Activated CD4-positive, alpha-beta T cell treated with anti-CD3 and anti-CD28 coated beads, Interleukin-2, Interleukin-6, amounts not matched to agents 100 ng/mL and 50 ng/mL, durations not matched to agents 16 hours and 8 hours (primary cell): ENCODE results near the gene SLC36A1.
A peak's percentile ranks its signal among the peaks of the same experiment; 100 is the strongest.
"Not testable (repeated sequence)": the region's sequence is repeated elsewhere in the genome, so short reads cannot be mapped to it uniquely, and the experiment has no call there.

Experiments
- DNase-seq: peaks from one replicate; pipeline ENCODE4 v3.0.0-alpha.2; 2020

Gene SLC36A1

DNA sequence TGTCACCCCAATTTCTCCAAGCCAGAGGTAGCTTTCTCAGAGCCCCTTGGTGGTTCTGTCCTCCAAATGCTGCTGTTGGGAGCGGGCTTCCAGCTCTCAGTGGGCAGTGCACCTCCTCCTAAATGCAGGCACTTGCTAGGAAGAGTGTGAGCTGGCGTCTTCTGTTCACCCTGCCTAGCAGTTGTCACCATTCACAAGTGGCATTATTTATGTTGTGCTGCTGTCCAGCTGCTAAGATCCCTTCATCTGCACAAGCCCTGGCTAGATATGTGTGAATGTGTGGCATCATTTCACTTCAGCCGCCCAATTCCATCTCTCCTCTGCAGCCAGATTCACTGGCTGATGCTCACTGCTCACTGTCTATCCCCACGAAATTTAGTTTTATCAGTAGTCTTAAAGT is 43.7 kb downstream of the SLC36A1 start:
- DNase-seq = no peak

DNA sequence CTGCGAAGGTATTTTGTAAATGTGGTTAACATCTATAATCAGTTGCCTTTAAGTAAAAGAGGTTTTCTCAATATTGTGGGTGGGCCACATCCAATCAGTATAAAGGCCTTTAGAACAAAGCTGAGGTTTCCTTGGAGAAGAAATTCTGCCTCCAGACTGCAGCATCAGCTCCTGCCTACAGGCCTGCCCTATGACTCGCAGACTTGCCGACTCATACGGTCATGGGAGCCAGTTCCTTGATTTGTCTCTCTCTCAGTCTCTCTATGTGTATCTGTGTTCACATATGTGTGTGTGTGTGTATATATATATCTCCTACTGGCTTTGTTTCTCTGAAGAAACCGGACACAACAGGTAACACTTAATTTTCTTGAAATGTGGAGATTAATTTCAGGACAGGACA is 45.3 kb downstream of the SLC36A1 start:
- no peak for DNase-seq

DNA sequence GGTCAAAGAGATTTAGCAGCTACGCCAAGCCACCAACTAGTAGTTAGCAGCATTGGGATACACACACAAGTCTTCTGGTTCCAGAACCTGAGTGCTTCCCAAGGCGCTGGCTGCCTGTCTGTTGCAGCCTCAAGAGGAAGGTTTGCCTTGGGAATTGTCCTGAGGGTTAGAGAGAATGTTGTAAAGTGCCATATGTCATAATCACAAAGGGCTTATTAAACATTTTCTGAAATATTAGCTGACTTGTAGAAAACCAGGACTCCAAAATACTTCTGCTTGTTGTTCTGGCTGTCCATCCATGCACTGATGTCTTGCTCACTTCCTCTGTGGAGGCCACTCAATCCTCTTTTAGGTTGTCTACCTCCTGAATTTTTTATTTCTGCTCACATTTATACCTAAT is 46.3 kb downstream of the SLC36A1 start:
- DNase-seq = no peak

DNA sequence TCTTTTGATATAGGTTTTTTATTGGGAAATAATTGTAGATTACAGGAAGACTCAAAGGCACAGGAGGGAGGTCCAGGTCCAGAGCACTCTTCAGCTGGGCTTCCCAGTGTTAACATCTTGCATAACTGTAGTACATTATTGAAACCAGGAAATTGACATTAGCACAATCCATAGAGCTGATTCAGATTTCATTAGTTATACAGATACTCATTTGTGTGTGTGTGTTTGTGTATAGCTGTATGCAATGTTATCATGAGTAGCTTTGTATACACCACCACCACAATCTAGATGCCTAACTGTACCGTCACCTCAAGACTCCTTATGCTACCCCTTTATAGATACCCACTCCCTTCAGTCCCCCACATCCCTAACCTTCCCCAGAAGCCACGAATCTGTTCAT is 47.9 kb downstream of the SLC36A1 start:
- DNase-seq = no peak

DNA sequence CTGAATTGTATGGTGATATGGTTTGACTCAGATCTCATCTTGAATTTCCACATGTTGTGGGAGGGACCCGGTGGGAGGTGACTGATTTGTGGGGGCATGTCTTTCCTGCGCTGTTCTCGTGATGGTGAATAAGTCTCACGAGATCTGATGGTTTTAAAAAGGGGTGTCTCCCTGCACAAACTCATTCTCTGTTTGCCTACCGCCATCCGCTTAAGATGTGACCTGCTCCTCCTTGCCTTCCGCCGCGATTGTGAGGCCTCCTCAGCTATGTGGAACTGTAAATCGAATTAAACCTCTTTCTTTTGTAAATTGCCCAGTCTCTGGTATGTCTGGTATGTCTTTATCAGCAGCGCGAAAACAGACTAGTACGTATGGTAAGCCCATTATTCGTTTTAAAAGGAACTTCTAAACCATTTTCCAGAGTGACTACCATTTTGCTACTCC is 48.7 kb downstream of the SLC36A1 start:
- DNase-seq = no peak

DNA sequence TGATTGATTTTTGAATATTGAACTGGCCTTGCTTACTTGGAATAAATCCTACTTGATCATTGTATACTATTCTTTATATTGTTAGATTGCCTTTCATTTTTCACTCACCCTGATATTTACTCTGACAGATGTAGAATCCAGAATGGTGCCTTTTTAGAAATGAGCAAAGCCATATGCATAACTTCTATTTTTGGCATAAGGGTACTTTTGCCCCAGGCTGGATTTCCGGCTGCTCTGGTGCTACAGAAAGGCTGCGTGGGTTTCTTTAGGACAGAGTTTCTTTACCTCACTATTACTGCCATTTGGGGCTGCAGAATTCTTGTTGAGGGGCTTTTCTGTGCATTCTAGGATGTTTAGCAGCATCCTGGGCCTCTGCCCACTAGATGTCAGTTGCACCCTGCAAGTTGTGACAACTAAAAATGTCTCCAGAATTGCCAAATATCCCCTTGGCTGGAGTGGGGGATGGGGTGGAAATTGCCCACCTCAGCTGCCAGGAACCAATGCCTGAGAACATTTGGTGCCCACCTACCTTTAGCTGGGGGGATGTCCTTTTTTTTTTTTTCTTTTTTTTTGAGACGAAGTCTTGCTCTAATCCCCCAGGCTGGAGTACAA is 50.1 kb downstream of the SLC36A1 start:
- DNase-seq = no peak

DNA sequence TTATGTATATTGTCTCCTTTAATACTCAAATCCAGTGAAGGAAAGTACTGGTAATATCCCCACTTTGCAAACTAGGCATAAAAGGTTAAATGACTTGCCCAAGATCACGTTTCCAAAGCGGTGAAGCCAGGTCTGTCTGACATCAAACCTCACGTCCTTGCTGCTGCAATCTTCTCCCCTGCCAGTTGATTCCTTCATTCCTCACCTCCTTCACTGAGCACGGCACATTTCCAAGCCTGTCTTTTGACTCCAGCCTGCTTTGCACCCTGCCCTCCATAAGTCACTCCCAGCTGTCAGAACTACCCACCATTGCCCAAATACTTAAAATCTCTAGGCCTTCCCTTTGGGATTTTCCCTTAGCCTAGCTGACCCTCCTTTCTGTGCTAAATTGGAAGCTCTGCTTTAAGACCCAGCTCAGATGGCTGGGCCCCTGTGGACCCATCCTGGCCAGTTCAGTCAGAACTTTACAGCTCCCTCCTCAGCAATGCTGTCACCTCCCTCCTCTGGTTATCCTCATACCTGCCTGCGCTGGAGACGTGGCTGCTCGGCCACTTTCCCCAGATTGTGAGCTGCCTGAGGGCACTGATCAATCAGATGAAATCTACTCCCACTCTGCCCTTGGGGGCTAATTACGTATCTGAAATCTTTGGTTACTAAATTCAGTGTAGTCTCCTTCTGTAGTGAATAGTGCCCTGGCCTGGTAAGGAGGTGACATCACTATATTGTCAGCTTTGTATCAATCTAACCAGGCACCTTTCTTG is 51.2 kb downstream of the SLC36A1 start:
- no peak for DNase-seq

DNA sequence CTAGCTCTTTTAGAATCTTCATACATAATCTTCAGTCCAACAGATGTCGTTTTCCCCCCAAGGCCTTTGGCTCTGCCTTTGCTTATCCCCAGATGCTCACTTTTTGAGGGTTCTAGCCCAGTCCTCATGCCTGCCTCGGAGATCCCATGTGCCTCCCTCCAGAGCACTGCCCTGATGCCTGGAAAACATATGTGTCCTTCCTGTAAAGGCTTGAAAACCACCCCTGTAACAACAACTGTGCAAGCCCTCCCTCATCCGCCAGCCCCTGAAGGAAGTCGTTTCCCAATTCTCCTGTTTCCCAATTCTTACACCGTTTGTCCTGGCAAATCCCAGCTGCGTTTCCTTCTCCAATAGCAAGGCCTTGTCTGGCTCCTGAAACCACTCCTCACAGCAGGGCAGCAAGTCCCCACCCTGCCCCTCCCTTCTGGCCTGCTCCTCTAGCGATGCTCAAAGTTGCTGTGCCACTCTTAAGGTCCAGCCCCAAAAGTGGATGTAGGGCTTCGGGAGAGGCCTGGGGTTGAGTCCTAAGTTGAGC is 52.2 kb downstream of the SLC36A1 start:
- no peak for DNase-seq

DNA sequence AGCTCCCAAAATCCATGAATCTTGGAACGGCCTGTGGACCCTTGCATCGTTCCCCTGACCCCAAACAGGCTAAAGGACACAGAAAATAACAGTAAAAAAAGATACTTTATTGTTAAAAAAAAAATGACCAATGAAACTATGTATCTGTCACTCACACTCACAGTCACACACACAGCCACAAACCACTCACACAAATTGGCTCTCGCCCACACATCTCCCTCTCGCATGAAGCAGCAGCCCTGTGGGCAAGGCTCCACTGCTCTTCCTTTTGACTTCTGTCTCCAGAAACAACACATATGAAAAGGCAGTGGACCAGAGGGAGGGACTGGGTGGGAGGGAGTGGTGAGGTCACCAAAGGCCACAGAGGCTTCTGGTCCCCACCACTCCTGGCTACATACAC is 56.6 kb downstream of the SLC36A1 start:
- DNase-seq = no peak

DNA sequence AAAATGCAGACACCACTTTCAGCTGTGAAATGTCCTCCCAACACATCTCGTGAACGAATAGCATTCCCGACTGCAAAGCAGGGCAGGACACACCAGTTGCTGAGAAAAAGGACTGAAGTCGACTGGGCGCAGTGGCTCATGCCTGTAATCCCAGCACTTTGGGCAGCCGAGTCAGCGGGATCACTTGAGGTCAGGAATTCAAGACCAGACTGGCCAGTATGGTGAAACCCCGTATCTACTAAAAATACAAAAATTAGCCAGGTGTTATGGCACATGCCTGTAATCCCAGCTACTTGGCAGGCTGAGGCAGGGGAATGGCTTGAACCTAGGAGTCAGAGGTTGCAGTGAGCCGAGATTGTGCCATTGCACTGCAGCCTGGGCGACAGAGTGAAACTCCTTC is 60.9 kb downstream of the SLC36A1 start:
- DNase-seq = not testable (repeated sequence)

DNA sequence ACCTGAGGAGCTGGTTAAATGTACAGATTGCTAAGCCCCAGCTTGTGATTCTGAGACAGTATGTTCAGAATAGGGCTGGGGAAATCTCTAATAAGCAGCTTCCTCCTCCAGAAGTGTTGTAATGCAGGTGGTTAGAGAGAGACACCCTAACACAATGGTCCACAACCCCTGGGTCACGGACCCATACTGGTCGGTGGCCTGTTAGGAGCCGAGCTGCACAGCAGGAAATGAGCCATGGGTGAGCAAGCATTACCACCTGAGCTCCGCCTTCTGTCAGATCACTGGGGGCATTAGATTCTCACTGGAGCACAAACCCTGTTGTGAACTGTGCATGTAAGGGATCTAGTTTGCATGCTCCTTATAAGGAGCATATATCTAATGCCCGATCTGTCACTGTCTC is 61.8 kb downstream of the SLC36A1 start:
- DNase-seq = no peak

DNA sequence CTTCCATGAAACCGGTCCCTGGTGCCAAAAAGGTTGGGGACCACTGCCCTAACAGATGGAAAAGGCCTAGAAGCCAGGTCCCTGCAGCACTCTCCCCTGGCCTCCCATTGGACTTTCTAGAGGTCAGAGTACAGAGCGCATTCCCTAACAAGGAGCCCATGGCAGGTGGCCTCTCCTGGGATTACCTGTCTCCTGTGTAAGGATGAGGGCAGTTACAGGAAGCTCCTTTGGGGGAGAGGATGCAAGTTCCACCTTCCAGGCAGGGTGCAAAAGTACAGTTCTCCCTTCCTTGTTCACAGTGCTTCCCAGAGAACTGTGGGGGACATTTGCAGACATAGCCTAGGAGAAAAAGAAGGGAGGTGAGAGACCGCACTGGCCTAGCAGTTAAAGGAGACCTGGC is 62.4 kb downstream of the SLC36A1 start:
- no peak for DNase-seq

DNA sequence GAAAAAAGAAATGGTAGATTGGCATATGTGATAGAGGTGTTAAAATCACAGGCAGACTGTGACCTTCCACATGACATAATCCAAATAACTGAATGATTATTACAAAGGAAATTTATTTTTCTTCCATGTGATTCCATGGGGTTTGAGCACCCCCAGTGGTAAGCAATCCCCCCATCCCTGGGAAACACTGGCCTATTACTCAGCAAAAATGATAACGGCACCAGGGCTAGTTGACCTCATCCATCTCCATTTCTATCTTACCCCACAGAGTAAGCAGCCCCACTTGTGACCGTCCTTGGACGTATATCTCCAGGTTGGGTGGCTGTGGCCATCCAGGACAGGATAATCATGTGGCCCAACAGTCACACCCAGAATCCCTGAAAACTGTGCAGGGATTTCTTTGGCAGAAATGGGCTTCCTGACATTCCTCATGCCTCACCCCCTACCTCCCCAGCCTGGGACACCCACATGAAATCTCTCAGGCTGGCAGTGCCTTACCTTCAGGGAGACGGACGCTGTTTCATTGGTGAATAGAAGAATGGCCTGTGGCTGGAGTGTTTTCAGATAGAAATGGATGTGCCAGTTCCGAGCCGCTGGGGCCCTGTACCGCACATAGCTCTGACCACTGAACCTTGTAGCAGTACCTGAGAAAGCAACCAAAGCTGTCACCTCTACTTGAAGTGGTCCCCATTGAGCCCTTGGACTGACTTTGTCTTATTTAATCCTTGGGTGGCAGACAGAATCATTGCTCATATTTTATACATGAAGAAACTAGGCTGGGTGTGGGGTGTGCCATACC is 69.9 kb downstream of the SLC36A1 start:
- DNase-seq = no peak

DNA sequence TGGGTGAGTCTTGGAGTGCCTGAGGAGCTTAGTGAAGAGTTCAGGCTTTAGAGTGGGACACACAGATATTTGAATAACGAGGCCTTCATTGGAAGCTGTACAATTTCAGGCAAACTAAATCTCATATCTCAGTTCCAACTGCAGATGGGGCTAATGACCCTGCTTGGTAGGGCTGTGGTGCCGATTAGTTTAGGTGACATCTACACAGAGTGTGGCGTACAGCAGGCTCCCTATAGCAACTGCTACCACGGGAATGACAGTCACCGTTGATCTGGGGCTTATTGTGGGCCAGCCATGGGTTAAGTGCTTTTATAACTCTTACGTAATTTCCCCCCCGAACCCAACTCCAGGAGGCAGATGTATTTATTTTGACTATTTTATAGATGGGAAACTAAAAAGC is 72.9 kb downstream of the SLC36A1 start:
- no peak for DNase-seq

DNA sequence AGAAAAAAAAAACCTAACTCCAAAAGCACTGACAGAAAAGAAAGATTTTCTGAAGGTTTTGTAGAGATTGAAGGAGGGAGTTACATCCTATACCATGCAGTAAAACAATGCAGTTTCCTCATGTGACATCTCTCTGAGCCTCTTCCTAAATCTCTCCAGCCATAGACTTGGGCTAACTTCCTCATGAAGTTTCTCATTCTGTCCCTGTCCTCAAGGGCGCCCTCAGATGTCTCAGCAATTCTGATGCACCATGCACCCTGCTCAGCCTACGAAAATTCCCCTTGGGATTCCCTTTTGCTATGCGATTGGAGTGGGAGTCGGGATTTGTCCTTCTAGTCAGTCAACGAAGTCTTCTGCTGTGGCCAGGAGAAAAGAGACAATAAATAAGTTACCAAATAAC is 74.8 kb downstream of the SLC36A1 start:
- no peak for DNase-seq

DNA sequence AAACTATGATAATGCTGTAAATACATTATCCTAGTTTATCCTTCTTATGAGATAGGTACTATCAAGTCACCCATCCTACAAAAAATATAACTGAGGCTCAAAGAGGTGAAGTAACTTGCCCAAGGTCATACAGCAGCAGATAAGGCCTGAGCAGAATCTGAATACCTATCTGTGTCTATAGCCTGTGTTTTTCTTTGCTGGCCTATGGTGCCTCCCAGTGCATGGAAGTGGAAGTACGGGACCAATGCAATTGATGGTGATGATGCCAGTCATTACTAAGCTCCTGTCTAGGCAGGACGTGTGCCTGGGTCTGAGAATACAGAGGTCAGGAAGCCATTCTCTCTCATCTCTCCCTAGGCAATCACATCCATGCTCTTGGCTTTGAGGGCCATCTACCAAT is 75.9 kb downstream of the SLC36A1 start:
- peak; percentile 68 for DNase-seq

DNA sequence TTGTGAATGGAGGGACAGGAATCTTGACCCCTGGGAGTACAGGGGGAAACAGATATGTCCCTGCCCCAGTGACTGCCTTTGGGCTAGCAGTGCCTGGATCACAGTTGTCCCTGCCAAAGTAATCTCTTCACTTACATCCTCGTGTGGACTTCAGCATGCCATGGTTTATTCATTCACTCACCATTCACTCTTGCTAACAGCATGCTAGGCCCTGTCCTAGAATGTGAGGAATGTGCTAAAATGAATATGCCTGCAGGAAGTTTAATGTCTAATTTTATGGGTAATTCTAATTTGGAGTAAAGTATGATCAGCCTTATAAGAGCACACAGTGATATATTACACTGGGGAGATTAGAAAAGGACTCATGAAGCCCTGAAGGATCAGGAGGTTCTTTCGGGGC is 80.8 kb downstream of the SLC36A1 start:
- DNase-seq = no peak

DNA sequence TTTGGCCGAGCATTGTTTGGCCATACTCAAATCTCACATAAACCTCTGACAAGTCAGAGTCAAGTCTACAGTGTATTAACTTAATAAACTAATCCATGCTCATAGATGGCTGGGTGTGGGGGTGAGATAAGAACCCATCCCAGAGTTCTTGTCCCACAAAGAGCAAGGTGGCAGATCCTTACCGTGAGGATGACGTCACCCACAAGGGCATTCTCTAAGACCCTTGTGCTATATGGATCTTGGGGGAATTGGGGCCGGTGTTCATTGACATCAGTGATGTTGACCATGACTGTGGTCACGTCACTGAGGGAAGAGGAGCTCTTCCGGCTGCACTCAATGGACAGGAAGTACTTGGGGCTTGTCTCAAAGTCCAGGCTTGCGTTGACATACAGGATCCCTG is 81.6 kb downstream of the SLC36A1 start:
- DNase-seq = no peak

DNA sequence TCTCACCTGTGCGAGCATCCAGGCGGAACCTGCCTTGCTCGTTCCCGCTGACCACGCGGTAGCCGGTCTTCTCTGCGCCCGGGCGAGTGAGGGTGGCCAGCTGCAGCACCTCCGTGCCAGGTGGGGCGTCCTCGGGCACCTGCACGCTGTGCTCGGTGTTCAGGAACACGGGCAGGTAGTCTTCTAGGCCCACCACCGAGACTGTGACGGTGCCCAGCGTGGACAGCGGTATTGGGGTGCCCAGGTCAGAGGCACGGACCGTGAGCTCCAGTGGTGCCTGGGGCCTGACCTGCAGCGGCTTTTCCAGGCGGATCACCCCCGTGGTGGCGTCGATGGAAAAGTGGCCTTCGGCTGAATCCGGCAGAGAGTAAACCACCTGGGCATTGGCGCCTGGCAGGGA is 84.2 kb downstream of the SLC36A1 start:
- no peak for DNase-seq

DNA sequence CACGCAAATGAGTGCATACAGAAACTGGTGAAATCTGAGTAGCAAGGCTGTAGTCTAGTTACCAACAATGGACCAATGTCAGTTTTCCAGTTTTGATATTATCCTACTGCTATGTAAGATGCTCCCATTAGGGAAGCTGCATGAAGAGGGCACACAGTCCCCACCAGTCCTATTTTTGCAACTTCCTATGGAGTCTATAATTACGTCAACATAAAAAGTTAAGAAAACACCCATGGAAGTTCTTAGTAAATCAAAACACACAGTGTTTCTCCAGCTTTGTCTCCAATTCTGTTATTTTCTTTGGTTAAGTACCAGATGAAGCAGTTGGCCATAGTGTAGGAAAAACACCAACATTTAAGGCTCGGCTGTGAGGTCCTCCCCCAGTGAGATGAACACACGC is 85.0 kb downstream of the SLC36A1 start:
- no peak for DNase-seq

DNA sequence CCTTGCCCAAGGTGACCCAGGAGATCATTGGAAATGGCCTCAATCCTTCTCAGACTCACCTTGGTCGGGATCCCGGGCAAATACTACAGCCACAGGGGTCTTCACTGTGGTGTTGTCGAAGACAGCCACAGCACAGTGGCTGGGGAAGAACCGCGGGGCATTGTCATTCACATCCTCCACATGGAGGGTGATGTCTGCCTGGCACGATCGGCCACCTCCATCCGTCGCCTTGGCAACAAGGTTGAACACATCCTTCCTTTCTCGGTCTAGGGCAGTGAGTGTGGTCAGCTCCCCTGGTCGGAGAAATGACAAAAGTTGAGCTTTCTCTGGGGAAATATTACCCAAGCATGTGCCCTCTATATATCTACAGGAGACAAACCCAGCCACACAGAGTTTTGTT is 86.9 kb downstream of the SLC36A1 start:
- no peak for DNase-seq

DNA sequence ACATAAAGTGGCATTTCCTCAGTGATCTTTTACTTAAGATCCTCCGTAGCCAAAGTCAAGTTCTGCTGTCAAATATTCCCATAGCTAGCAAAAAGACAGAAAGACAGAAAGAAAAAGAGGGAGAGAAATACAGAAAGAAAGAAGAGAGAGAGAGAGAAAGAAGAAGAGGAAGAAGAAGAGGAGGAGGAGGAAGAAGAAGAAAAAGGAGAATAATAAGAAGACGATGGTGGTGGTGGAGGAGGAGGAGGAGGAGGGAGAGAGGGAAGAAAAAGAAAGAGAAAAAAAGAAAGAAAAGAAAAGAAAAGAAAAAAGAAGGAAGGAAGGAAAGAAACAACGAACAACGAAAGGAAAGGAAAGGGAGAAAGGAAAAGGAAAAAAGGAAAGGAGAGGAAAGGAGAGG is 89.6 kb downstream of the SLC36A1 start:
- DNase-seq = no peak

DNA sequence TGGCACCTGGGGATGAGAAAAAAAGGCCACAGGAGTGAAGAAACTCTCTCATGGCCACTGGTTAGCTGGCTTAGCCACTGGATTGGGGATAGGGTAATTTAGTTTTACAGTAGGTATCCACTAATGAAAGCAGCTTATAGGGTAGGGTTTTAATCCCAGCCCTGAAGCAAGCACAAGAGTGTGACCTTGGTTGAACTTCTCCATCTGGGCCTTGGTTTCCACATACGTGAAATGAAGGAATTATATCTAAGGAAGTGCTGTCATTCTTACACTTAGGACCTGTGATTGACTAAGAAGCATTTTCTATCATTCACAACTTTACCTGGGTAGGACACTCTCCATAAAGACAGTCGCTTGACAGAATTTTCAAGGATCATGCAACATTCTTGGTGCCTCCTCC is 94.2 kb downstream of the SLC36A1 start:
- DNase-seq = no peak
